ENCODE measurements around the gene PNLDC1. TPM values are rescaled to one million over a fixed set of nuclear protein-coding genes. Genes with fewer than 3 reads are reported as not detected.

Gene PNLDC1
- total and polyA plus RNA-seq, 4 donors = 0.10 to 0.78 (median 0.43) TPM

GRCh38 chr6:159760602-159761057 is 39.4 kb upstream of the PNLDC1 start:
- H3K27me3 ChIP-seq (ENCODE audit: control insufficient read depth, insufficient read depth, low read length) = no peaks in the 10 kb centered on the region
- H3K4me3 ChIP-seq (ENCODE audit: low read depth, low read length) = no peak overlapping the region
- 59% methylated on average over 3 of the region's 3 CpGs for WGBS (ENCODE audit: insufficient coverage)
- no peak overlapping the region for H3K27ac ChIP-seq (ENCODE audit: low read depth, low read length)
- peaks cover 39% of the 10 kb centered on the region for H3K36me3 ChIP-seq (ENCODE audit: control insufficient read depth, insufficient read depth, low read length)
- no peak for DNase-seq (ENCODE audit: low read depth in 4 of 6, low spot score in 6 of 6)
- no peaks in the 10 kb centered on the region for H3K9me3 ChIP-seq (ENCODE audit: control insufficient read depth, insufficient read depth, low read length)
- H3K4me1 ChIP-seq (ENCODE audit: control insufficient read depth, insufficient read depth, low read length) = peaks cover 32% of the 10 kb centered on the region

- peaks cover 40% of the 10 kb centered on the region for H3K36me3 ChIP-seq (ENCODE audit: control insufficient read depth, insufficient read depth, low read length)
- peaks cover 32% of the 10 kb centered on the region for H3K4me1 ChIP-seq (ENCODE audit: control insufficient read depth, insufficient read depth, low read length)
- H3K27ac ChIP-seq (ENCODE audit: low read depth, low read length) = peak overlapping the region; percentile 100
- H3K27me3 ChIP-seq (ENCODE audit: control insufficient read depth, insufficient read depth, low read length) = no peaks in the 10 kb centered on the region
- H3K9me3 ChIP-seq (ENCODE audit: control insufficient read depth, insufficient read depth, low read length) = no peaks in the 10 kb centered on the region
- DNase-seq (ENCODE audit: low read depth in 4 of 6, low spot score in 6 of 6) = peak in 1 of 6 donors; percentile 41
- WGBS (ENCODE audit: insufficient coverage) = 7% methylated on average over 43 of the region's 45 CpGs
- H3K4me3 ChIP-seq (ENCODE audit: low read depth, low read length) = peak overlapping the region; percentile 51
These were observed 38.8 kb upstream of the PNLDC1 start for GRCh38 chr6:159761129-159761872.

- WGBS (ENCODE audit: insufficient coverage) = under 1% methylated on average over 67 of the region's 76 CpGs
- DNase-seq (ENCODE audit: low read depth in 4 of 6, low spot score in 6 of 6) = peak; percentile 82 to 99 (median 94)
These were observed 38.0 kb upstream of the PNLDC1 start, which contains the start of gene ACAT2 for GRCh38 chr6:159761873-159762680. TSS of gene ACAT2 (plus strand) at chr6:159762045. CDS start at chr6:159762088, 43 bp downstream.

GRCh38 chr6:159762681-159763293 is 37.3 kb upstream of the PNLDC1 start:
- H3K4me3 ChIP-seq (ENCODE audit: low read depth, low read length) = peak overlapping the region; percentile 99
- H3K9me3 ChIP-seq (ENCODE audit: control insufficient read depth, insufficient read depth, low read length) = no peaks in the 10 kb centered on the region
- peak in 2 of 6 donors; percentile 2 to 34 for DNase-seq (ENCODE audit: low read depth in 4 of 6, low spot score in 6 of 6)
- peak overlapping the region; percentile 100 for H3K27ac ChIP-seq (ENCODE audit: low read depth, low read length)
- peaks cover 32% of the 10 kb centered on the region for H3K4me1 ChIP-seq (ENCODE audit: control insufficient read depth, insufficient read depth, low read length)
- H3K36me3 ChIP-seq (ENCODE audit: control insufficient read depth, insufficient read depth, low read length) = peaks cover 37% of the 10 kb centered on the region
- H3K27me3 ChIP-seq (ENCODE audit: control insufficient read depth, insufficient read depth, low read length) = no peaks in the 10 kb centered on the region
- WGBS (ENCODE audit: insufficient coverage) = 13% methylated on average over 16 of the region's 16 CpGs

More at GRCh38 chr6:159761873-159762680, 38.0 kb upstream of the PNLDC1 start, which contains the start of gene ACAT2:
- H3K27me3 ChIP-seq (ENCODE audit: control insufficient read depth, insufficient read depth, low read length) = no peaks in the 10 kb centered on the region
- peaks cover 32% of the 10 kb centered on the region for H3K4me1 ChIP-seq (ENCODE audit: control insufficient read depth, insufficient read depth, low read length)
- peak within 1 kb of the TSS; percentile 99 for H3K4me3 ChIP-seq (ENCODE audit: low read depth, low read length)
- H3K36me3 ChIP-seq (ENCODE audit: control insufficient read depth, insufficient read depth, low read length) = peaks cover 41% of the 10 kb centered on the region
- H3K27ac ChIP-seq (ENCODE audit: low read depth, low read length) = peak within 1 kb of the TSS; percentile 100
- no peaks in the 10 kb centered on the region for H3K9me3 ChIP-seq (ENCODE audit: control insufficient read depth, insufficient read depth, low read length)

- no peaks in the 10 kb centered on the region for H3K27me3 ChIP-seq (ENCODE audit: control insufficient read depth, insufficient read depth, low read length)
- no peak for DNase-seq (ENCODE audit: low read depth in 4 of 6, low spot score in 6 of 6)
- H3K4me1 ChIP-seq (ENCODE audit: control insufficient read depth, insufficient read depth, low read length) = peaks cover 27% of the 10 kb centered on the region
- peaks cover 51% of the 10 kb centered on the region for H3K36me3 ChIP-seq (ENCODE audit: control insufficient read depth, insufficient read depth, low read length)
- no peak overlapping the region for H3K4me3 ChIP-seq (ENCODE audit: low read depth, low read length)
- no peaks in the 10 kb centered on the region for H3K9me3 ChIP-seq (ENCODE audit: control insufficient read depth, insufficient read depth, low read length)
- H3K27ac ChIP-seq (ENCODE audit: low read depth, low read length) = no peak overlapping the region
These were observed 33.2 kb upstream of the PNLDC1 start for GRCh38 chr6:159766906-159767305.

GRCh38 chr6:159769470-159769869 is 30.6 kb upstream of the PNLDC1 start:
- Histone ChIP-seq H3K9me3 (ENCODE audit: control insufficient read depth, insufficient read depth, low read length) (no peaks in the 10 kb centered on the region), H3K27me3 (ENCODE audit: control insufficient read depth, insufficient read depth, low read length) (no peaks in the 10 kb centered on the region), H3K4me3 (ENCODE audit: low read depth, low read length) (no peak overlapping the region), H3K27ac (ENCODE audit: low read depth, low read length) (no peak overlapping the region), H3K36me3 (ENCODE audit: control insufficient read depth, insufficient read depth, low read length) (peaks cover 49% of the 10 kb centered on the region), H3K4me1 (ENCODE audit: control insufficient read depth, insufficient read depth, low read length) (peaks cover 5% of the 10 kb centered on the region)
- no peak for DNase-seq (ENCODE audit: low read depth in 4 of 6, low spot score in 6 of 6)

- no peaks in the 10 kb centered on the region for H3K27me3 ChIP-seq (ENCODE audit: control insufficient read depth, insufficient read depth, low read length)
- H3K27ac ChIP-seq (ENCODE audit: low read depth, low read length) = no peak overlapping the region
- no peaks in the 10 kb centered on the region for H3K9me3 ChIP-seq (ENCODE audit: control insufficient read depth, insufficient read depth, low read length)
- no peaks in the 10 kb centered on the region for H3K4me1 ChIP-seq (ENCODE audit: control insufficient read depth, insufficient read depth, low read length)
- no peak for DNase-seq (ENCODE audit: low read depth in 4 of 6, low spot score in 6 of 6)
- no peak overlapping the region for H3K4me3 ChIP-seq (ENCODE audit: low read depth, low read length)
- no CpG with 5 or more reads among the region's 1 CpG for WGBS (ENCODE audit: insufficient coverage)
- H3K36me3 ChIP-seq (ENCODE audit: control insufficient read depth, insufficient read depth, low read length) = peaks cover 48% of the 10 kb centered on the region
These were observed 27.9 kb upstream of the PNLDC1 start for GRCh38 chr6:159772196-159772595.

- H3K36me3 ChIP-seq (ENCODE audit: control insufficient read depth, insufficient read depth, low read length) = peaks cover 41% of the 10 kb centered on the region
- no peak overlapping the region for H3K4me3 ChIP-seq (ENCODE audit: low read depth, low read length)
- H3K9me3 ChIP-seq (ENCODE audit: control insufficient read depth, insufficient read depth, low read length) = no peaks in the 10 kb centered on the region
- no peak overlapping the region for H3K27ac ChIP-seq (ENCODE audit: low read depth, low read length)
- no peaks in the 10 kb centered on the region for H3K4me1 ChIP-seq (ENCODE audit: control insufficient read depth, insufficient read depth, low read length)
- 98% methylated on average over 4 of the region's 7 CpGs for WGBS (ENCODE audit: insufficient coverage)
- no peaks in the 10 kb centered on the region for H3K27me3 ChIP-seq (ENCODE audit: control insufficient read depth, insufficient read depth, low read length)
- no peak for DNase-seq (ENCODE audit: low read depth in 4 of 6, low spot score in 6 of 6)
These were observed 22.7 kb upstream of the PNLDC1 start for GRCh38 chr6:159777240-159777904.

GRCh38 chr6:159778131-159778530 is 21.9 kb upstream of the PNLDC1 start:
- Histone ChIP-seq H3K27ac (ENCODE audit: low read depth, low read length) (no peak overlapping the region), H3K36me3 (ENCODE audit: control insufficient read depth, insufficient read depth, low read length) (peaks cover 35% of the 10 kb centered on the region), H3K4me3 (ENCODE audit: low read depth, low read length) (no peak overlapping the region), H3K9me3 (ENCODE audit: control insufficient read depth, insufficient read depth, low read length) (no peaks in the 10 kb centered on the region), H3K27me3 (ENCODE audit: control insufficient read depth, insufficient read depth, low read length) (no peaks in the 10 kb centered on the region), H3K4me1 (ENCODE audit: control insufficient read depth, insufficient read depth, low read length) (no peaks in the 10 kb centered on the region)
- WGBS (ENCODE audit: insufficient coverage) = no CpG with 5 or more reads among the region's 1 CpG
- DNase-seq (ENCODE audit: low read depth in 4 of 6, low spot score in 6 of 6) = no peak

All from spinal cord (tissue), 10 donors.